HepG2 (cell line): ENCODE results near the gene CCDC117. TPM values are rescaled to one million over a fixed set of nuclear protein-coding genes. Genes with fewer than 3 reads are reported as not detected.
A peak's percentile ranks its signal among the peaks of the same experiment; 100 is the strongest.

Experiments
- ADNP ChIP-seq: sonication (generic); formaldehyde crosslinking; IDR thresholded peaks from 2 replicates; pipeline ENCODE4 v1.4.0; 2020; ENCODE audit warnings: missing genetic modification reagents
- HOXA7 ChIP-seq: sonication (generic); formaldehyde crosslinking; IDR thresholded peaks from 2 replicates; pipeline ENCODE4 v1.8.1; 2022; ENCODE audit warnings: mild to moderate bottlenecking, missing genetic modification reagents, moderate library complexity
- KDM6A ChIP-seq: IDR thresholded peaks from 2 replicates; pipeline ENCODE4 v1.6.1; 2016; ENCODE audit warnings: low read depth
- NCOA2 ChIP-seq: sonication (generic); formaldehyde crosslinking; IDR thresholded peaks from 2 replicates; pipeline ENCODE4 v1.8.0; 2022; ENCODE audit warnings: inconsistent platforms
- NONO ChIP-seq, 2 experiments: fragments of 450-650 bp in 1 of 2; sonication (generic) in 1 of 2; formaldehyde crosslinking in 1 of 2; IDR thresholded peaks in 1 of 2; conservative IDR thresholded peaks in 1 of 2; 2 replicates each; pipeline versions ENCODE4 v1.6.1 to v1.8.0; 2017 to 2022; ENCODE audit warnings: mild to moderate bottlenecking in 1 of 2, missing genetic modification reagents in 1 of 2, moderate library complexity in 1 of 2
- POGK ChIP-seq: sonication (generic); formaldehyde crosslinking; conservative IDR thresholded peaks from 2 replicates; pipeline ENCODE4 v1.8.0; 2022; ENCODE audit warnings: mild to moderate bottlenecking, moderate library complexity, missing genetic modification reagents
- RBAK ChIP-seq: sonication (generic); formaldehyde crosslinking; IDR thresholded peaks from 2 replicates; pipeline ENCODE4 v1.5.1; 2020; ENCODE audit warnings: mild to moderate bottlenecking, missing genetic modification reagents
- RXRB ChIP-seq: IDR thresholded peaks from 2 replicates; pipeline ENCODE4 v1.6.1; 2016; ENCODE audit warnings: borderline replicate concordance, missing genetic modification reagents, missing compliant biosample characterization
- SMAD3 ChIP-seq: sonication (generic); formaldehyde crosslinking; IDR thresholded peaks from 2 replicates; pipeline ENCODE4 v1.4.0; 2020; ENCODE audit warnings: missing genetic modification reagents
- TGIF2 ChIP-seq: IDR thresholded peaks from 2 replicates; pipeline ENCODE4 v1.6.1; 2016; ENCODE audit warnings: control low read depth, missing compliant biosample characterization
- UBTF ChIP-seq: sonication (generic); formaldehyde crosslinking; IDR thresholded peaks from 2 replicates; pipeline ENCODE4 v1.4.0; 2020; ENCODE audit warnings: mild to moderate bottlenecking, missing genetic modification reagents
- ZBTB25 ChIP-seq: IDR thresholded peaks from 2 replicates; pipeline ENCODE4 v1.6.1; 2018; ENCODE audit warnings: missing genetic modification reagents
- ZMYM2 ChIP-seq: sonication (generic); formaldehyde crosslinking; IDR thresholded peaks from 2 replicates; pipeline ENCODE4 v1.8.0; 2022; ENCODE audit warnings: mild to moderate bottlenecking, missing genetic modification reagents
- ZNF574 ChIP-seq: sonication (generic); formaldehyde crosslinking; IDR thresholded peaks from 2 replicates; pipeline ENCODE4 v1.4.0; 2020; ENCODE audit warnings: missing genetic modification reagents
- ZNF629 ChIP-seq: sonication (generic); formaldehyde crosslinking; conservative IDR thresholded peaks from 2 replicates; pipeline ENCODE4 v1.5.0; 2020; ENCODE audit warnings: missing genetic modification reagents
- ZNF770 ChIP-seq: sonication (generic); formaldehyde crosslinking; IDR thresholded peaks from 2 replicates; pipeline ENCODE4 v1.5.0; 2020; ENCODE audit warnings: mild to moderate bottlenecking, missing genetic modification reagents
- ZSCAN21 ChIP-seq: sonication (generic); formaldehyde crosslinking; IDR thresholded peaks from 2 replicates; pipeline ENCODE4 v1.8.0; 2022; ENCODE audit warnings: mild to moderate bottlenecking, missing genetic modification reagents, moderate library complexity, borderline replicate concordance
- polyA plus RNA-seq, 8 experiments: library from polyadenylated mRNA; depleted of rRNA in 3 of 8; stranded (reverse) in 7 of 8; unstranded in 1 of 8; fragments of >200 nt; fragmentation: Illumina TruSeq in 4 of 8; extraction: Trizol in 4 of 8; gene quantifications; 2 replicates each; pipeline versions ENCODE4 v1.2.1 to v1.2.3, GENCODE V29; 2011 to 2016; ENCODE audit warnings: low read depth in 4 of 8, missing spikeins in 1 of 8, mixed read lengths in 1 of 8; ENCODE audit not compliant: insufficient read depth in 1 of 8
- total RNA-seq, 5 experiments: library from RNA; depleted of rRNA; stranded (reverse); fragments of >200 nt; fragmentation: Illumina TruSeq; extraction: Trizol; gene quantifications; 2 replicates each; pipeline ENCODE4 v1.2.3, GENCODE V29; 2016; ENCODE audit warnings: low read depth in 1 of 5

CCDC117 gene
- total and polyA plus RNA-seq, 2 of the 13 experiments (the other 11 are each of a cell fraction or from before 2014, with no cell fraction given) = 12.6 to 34.2 TPM

- TF ChIP-seq ZNF574 (CRISPR knock-in tag) (0 out of 2 replicates have a peak, but pooled peaks have one; percentile 21), NCOA2 (peak; percentile 97), ZNF629 (no peak), ADNP (CRISPR knock-in tag) (peak; percentile 42; the same call in 1 of the 2 replicates), UBTF (CRISPR knock-in tag) (peak; percentile 53), ZSCAN21 (peak; percentile 50; the same call in 1 of the 2 replicates), TGIF2 (CRISPR knock-in tag) (peak; percentile 16; the same call in 1 of the 2 replicates), RBAK (CRISPR knock-in tag) (no peak), HOXA7 (CRISPR knock-in tag) (no peak), POGK (CRISPR knock-in tag) (no peak), SMAD3 (CRISPR knock-in tag) (peak; percentile 78; the same call in 1 of the 2 replicates), ZNF770 (CRISPR knock-in tag) (0 out of 2 replicates have a peak, but pooled peaks have one; percentile 17), NONO (IDR thresholded peaks at IDR 0.05) (no peak), NONO (CRISPR knock-in tag; conservative IDR thresholded peaks at IDR 0.05) (no peak), ZMYM2 (peak; percentile 64), RXRB (CRISPR knock-in tag) (peak; percentile 69), ZBTB25 (CRISPR knock-in tag) (0 out of 2 replicates have a peak, but pooled peaks have one; percentile 56), KDM6A (peak; percentile 81; the same call in 1 of the 2 replicates)
Observed at GRCh38 chr22:28817919-28818859, 45.7 kb downstream of the CCDC117 start (continued).
